ENCODE measurements around the gene PSMG4.

PSMG4 gene

GRCh38 chr6:3252861-3253596 is 5.7 kb upstream of the PSMG4 start:
- no peaks in the 10 kb centered on the region for H3K9me3 ChIP-seq (ENCODE audit: control insufficient read depth in 2 of 2, low read length in 2 of 2)
- no peak overlapping the region for H3K27ac ChIP-seq (ENCODE audit: low read length)
- no peak overlapping the region for H3K9ac ChIP-seq (ENCODE audit: low read length in 2 of 2)
- H3K27me3 ChIP-seq (ENCODE audit: control insufficient read depth in 1 of 2, insufficient read depth in 2 of 2, low read length in 2 of 2), result peaks cover 0 to 2% of the 10 kb centered on the region in 2 donors
- H3K36me3 ChIP-seq (ENCODE audit: control insufficient read depth in 2 of 2, insufficient read depth in 2 of 2, low read length in 2 of 2), result no peaks in the 10 kb centered on the region
- no peak overlapping the region for H3K4me3 ChIP-seq (ENCODE audit: low read length in 2 of 2)
- H3K4me1 ChIP-seq (ENCODE audit: control insufficient read depth, insufficient read depth, low read length), result peaks cover 16% of the 10 kb centered on the region

DNA sequence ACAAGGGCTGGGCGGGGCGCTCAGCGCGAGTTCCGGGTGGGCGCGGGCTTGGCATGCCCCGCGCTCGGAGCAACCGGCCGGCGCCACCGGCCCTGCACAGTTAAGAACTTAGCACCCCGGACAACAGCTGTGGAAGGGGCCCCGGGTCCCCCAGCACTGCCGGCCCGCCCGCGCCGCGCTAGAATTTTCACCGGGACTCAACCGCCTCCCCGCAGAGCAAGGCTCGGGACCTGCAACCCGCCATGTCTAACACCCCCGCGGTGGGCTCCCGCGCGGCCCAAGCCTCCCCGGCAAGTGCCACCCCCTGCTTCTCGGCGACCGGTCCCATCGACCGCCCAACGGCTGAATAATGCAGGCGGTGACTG is 5.2 kb upstream of the PSMG4 start:
- no peaks in the 10 kb centered on the region for H3K9me3 ChIP-seq (ENCODE audit: control insufficient read depth in 2 of 2, low read length in 2 of 2)
- no peaks in the 10 kb centered on the region for H3K36me3 ChIP-seq (ENCODE audit: control insufficient read depth in 2 of 2, insufficient read depth in 2 of 2, low read length in 2 of 2)
- H3K4me3 ChIP-seq (ENCODE audit: low read length in 2 of 2), result no peak overlapping the region
- H3K27ac ChIP-seq (ENCODE audit: low read length), result no peak overlapping the region
- peaks cover 0 to 2% of the 10 kb centered on the region in 2 donors for H3K27me3 ChIP-seq (ENCODE audit: control insufficient read depth in 1 of 2, insufficient read depth in 2 of 2, low read length in 2 of 2)
- peaks cover 15% of the 10 kb centered on the region for H3K4me1 ChIP-seq (ENCODE audit: control insufficient read depth, insufficient read depth, low read length)
- no peak overlapping the region for H3K9ac ChIP-seq (ENCODE audit: low read length in 2 of 2)

GRCh38 chr6:3258201-3258600 is 546 bp upstream of the PSMG4 start:
- Histone ChIP-seq H3K4me3 (ENCODE audit: low read length in 2 of 2) (peak overlapping the region; percentile 38 to 90), H3K9ac (ENCODE audit: low read length in 2 of 2) (no peak overlapping the region), H3K4me1 (ENCODE audit: control insufficient read depth, insufficient read depth, low read length) (peaks cover 25% of the 10 kb centered on the region), H3K27me3 (ENCODE audit: control insufficient read depth in 1 of 2, insufficient read depth in 2 of 2, low read length in 2 of 2) (no peaks in the 10 kb centered on the region), H3K27ac (ENCODE audit: low read length) (peak overlapping the region; percentile 24), H3K9me3 (ENCODE audit: control insufficient read depth in 2 of 2, low read length in 2 of 2) (no peaks in the 10 kb centered on the region), H3K36me3 (ENCODE audit: control insufficient read depth in 2 of 2, insufficient read depth in 2 of 2, low read length in 2 of 2) (no peaks in the 10 kb centered on the region)

- H3K4me1 ChIP-seq (ENCODE audit: control insufficient read depth, insufficient read depth, low read length), result peaks cover 25% of the 10 kb centered on the region
- no peaks in the 10 kb centered on the region for H3K9me3 ChIP-seq (ENCODE audit: control insufficient read depth in 2 of 2, low read length in 2 of 2)
- peak overlapping the region; percentile 31 for H3K27ac ChIP-seq (ENCODE audit: low read length)
Measured at GRCh38 chr6:3259491-3259958, 778 bp downstream of the PSMG4 start.

GRCh38 chr6:3260296-3260695 is 1.5 kb downstream of the PSMG4 start:
- Histone ChIP-seq H3K27ac (ENCODE audit: low read length) (no peak overlapping the region), H3K36me3 (ENCODE audit: control insufficient read depth in 2 of 2, insufficient read depth in 2 of 2, low read length in 2 of 2) (peaks cover 11% of the 10 kb centered on the region in 2 donors), H3K4me3 (ENCODE audit: low read length in 2 of 2) (peak overlapping the region in 1 of 2 donors; percentile 29)

More at GRCh38 chr6:3259491-3259958, 778 bp downstream of the PSMG4 start:
- no peaks in the 10 kb centered on the region for H3K27me3 ChIP-seq (ENCODE audit: control insufficient read depth in 1 of 2, insufficient read depth in 2 of 2, low read length in 2 of 2)
- peak overlapping the region; percentile 90 to 91 for H3K4me3 ChIP-seq (ENCODE audit: low read length in 2 of 2)
- H3K36me3 ChIP-seq (ENCODE audit: control insufficient read depth in 2 of 2, insufficient read depth in 2 of 2, low read length in 2 of 2), result peaks cover 9 to 11% of the 10 kb centered on the region in 2 donors
- peak overlapping the region; percentile 72 to 74 for H3K9ac ChIP-seq (ENCODE audit: low read length in 2 of 2)

DNA sequence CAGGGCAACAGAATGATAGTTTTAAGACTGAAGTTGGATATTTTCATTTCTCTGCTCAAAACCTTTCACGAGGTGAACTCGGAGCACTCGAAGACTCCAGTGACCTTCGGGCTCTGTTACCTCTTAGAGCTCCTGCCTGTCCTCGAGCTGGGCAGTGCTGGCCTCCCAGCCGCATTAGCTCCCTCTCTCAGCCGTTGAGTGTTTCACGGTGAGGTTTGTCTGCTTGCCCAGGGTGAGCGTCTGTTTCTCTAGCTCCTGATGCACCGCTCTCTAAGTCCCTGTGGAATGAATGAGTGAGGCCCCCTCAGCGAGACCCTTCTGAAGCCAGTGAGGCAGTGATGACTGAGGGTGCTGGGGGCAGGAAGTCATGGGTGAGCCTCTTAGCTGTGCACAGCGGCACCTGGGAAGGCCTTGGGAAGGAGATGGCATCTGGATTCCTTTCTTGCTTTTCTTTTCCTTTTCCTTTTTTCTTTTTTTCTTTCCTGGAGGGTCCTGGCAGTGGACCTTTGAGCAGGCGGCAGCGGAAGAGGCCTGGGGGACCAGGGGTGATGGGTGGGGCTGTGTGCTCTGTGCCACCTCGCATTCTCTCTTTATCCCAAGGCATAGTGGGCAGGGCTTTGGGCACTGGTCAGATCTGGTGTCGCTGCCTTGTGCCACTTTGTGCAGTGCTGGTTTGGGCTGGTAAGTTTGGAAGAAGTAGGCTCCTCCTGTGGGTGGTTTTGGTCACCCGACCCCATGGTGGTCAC is 2.2 kb downstream of the PSMG4 start:
- Histone ChIP-seq H3K4me3 (ENCODE audit: low read length in 2 of 2) (peak overlapping the region in 1 of 2 donors; percentile 28), H3K27ac (ENCODE audit: low read length) (no peak overlapping the region), H3K9me3 (ENCODE audit: control insufficient read depth in 2 of 2, low read length in 2 of 2) (no peaks in the 10 kb centered on the region), H3K4me1 (ENCODE audit: control insufficient read depth, insufficient read depth, low read length) (peaks cover 25% of the 10 kb centered on the region), H3K9ac (ENCODE audit: low read length in 2 of 2) (no peak overlapping the region), H3K36me3 (ENCODE audit: control insufficient read depth in 2 of 2, insufficient read depth in 2 of 2, low read length in 2 of 2) (peaks cover 11% of the 10 kb centered on the region in 2 donors), H3K27me3 (ENCODE audit: control insufficient read depth in 1 of 2, insufficient read depth in 2 of 2, low read length in 2 of 2) (no peaks in the 10 kb centered on the region)

More at GRCh38 chr6:3260296-3260695, 1.5 kb downstream of the PSMG4 start:
- H3K27me3 ChIP-seq (ENCODE audit: control insufficient read depth in 1 of 2, insufficient read depth in 2 of 2, low read length in 2 of 2), result no peaks in the 10 kb centered on the region
- H3K9me3 ChIP-seq (ENCODE audit: control insufficient read depth in 2 of 2, low read length in 2 of 2), result no peaks in the 10 kb centered on the region
- H3K9ac ChIP-seq (ENCODE audit: low read length in 2 of 2), result no peak overlapping the region
- peaks cover 25% of the 10 kb centered on the region for H3K4me1 ChIP-seq (ENCODE audit: control insufficient read depth, insufficient read depth, low read length)

DNA sequence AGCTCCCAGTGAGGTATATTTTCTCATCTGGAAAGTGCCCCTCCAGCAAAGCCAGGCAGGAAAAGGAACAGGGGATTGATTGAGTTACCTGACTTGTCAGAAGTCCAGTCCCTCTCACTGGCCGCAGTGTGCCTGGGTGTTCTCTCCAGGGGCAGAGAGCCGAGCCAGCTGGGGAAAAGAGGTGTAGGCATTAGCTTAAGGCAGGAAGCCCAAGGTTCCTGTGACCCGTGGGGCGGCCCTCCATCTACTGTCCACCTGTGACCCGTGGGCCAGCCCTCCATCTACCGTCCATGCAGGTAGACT is 2.7 kb downstream of the PSMG4 start:
- peaks cover 11% of the 10 kb centered on the region in 2 donors for H3K36me3 ChIP-seq (ENCODE audit: control insufficient read depth in 2 of 2, insufficient read depth in 2 of 2, low read length in 2 of 2)
- peaks cover 25% of the 10 kb centered on the region for H3K4me1 ChIP-seq (ENCODE audit: control insufficient read depth, insufficient read depth, low read length)
- no peak overlapping the region for H3K27ac ChIP-seq (ENCODE audit: low read length)
- no peaks in the 10 kb centered on the region for H3K27me3 ChIP-seq (ENCODE audit: control insufficient read depth in 1 of 2, insufficient read depth in 2 of 2, low read length in 2 of 2)
- H3K4me3 ChIP-seq (ENCODE audit: low read length in 2 of 2), result no peak overlapping the region
- no peaks in the 10 kb centered on the region for H3K9me3 ChIP-seq (ENCODE audit: control insufficient read depth in 2 of 2, low read length in 2 of 2)
- no peak overlapping the region for H3K9ac ChIP-seq (ENCODE audit: low read length in 2 of 2)

- Histone ChIP-seq H3K36me3 (ENCODE audit: control insufficient read depth in 2 of 2, insufficient read depth in 2 of 2, low read length in 2 of 2) (peaks cover 11% of the 10 kb centered on the region in 2 donors), H3K27ac (ENCODE audit: low read length) (no peak overlapping the region), H3K27me3 (ENCODE audit: control insufficient read depth in 1 of 2, insufficient read depth in 2 of 2, low read length in 2 of 2) (no peaks in the 10 kb centered on the region), H3K9ac (ENCODE audit: low read length in 2 of 2) (no peak overlapping the region), H3K4me1 (ENCODE audit: control insufficient read depth, insufficient read depth, low read length) (peaks cover 25% of the 10 kb centered on the region), H3K9me3 (ENCODE audit: control insufficient read depth in 2 of 2, low read length in 2 of 2) (no peaks in the 10 kb centered on the region), H3K4me3 (ENCODE audit: low read length in 2 of 2) (no peak overlapping the region)
Measured at GRCh38 chr6:3261921-3262320, 3.2 kb downstream of the PSMG4 start.

GRCh38 chr6:3263096-3263495 is 4.3 kb downstream of the PSMG4 start:
- Histone ChIP-seq H3K4me1 (ENCODE audit: control insufficient read depth, insufficient read depth, low read length) (peaks cover 25% of the 10 kb centered on the region), H3K9ac (ENCODE audit: low read length in 2 of 2) (no peak overlapping the region), H3K9me3 (ENCODE audit: control insufficient read depth in 2 of 2, low read length in 2 of 2) (no peaks in the 10 kb centered on the region), H3K27ac (ENCODE audit: low read length) (no peak overlapping the region), H3K4me3 (ENCODE audit: low read length in 2 of 2) (no peak overlapping the region), H3K36me3 (ENCODE audit: control insufficient read depth in 2 of 2, insufficient read depth in 2 of 2, low read length in 2 of 2) (peaks cover 11% of the 10 kb centered on the region in 2 donors), H3K27me3 (ENCODE audit: control insufficient read depth in 1 of 2, insufficient read depth in 2 of 2, low read length in 2 of 2) (no peaks in the 10 kb centered on the region)

- no peaks in the 10 kb centered on the region for H3K27me3 ChIP-seq (ENCODE audit: control insufficient read depth in 1 of 2, insufficient read depth in 2 of 2, low read length in 2 of 2)
- no peak overlapping the region for H3K9ac ChIP-seq (ENCODE audit: low read length in 2 of 2)
- H3K4me1 ChIP-seq (ENCODE audit: control insufficient read depth, insufficient read depth, low read length), result peaks cover 20% of the 10 kb centered on the region
- peaks cover 11 to 15% of the 10 kb centered on the region in 2 donors for H3K36me3 ChIP-seq (ENCODE audit: control insufficient read depth in 2 of 2, insufficient read depth in 2 of 2, low read length in 2 of 2)
- H3K4me3 ChIP-seq (ENCODE audit: low read length in 2 of 2), result no peak overlapping the region
- no peaks in the 10 kb centered on the region for H3K9me3 ChIP-seq (ENCODE audit: control insufficient read depth in 2 of 2, low read length in 2 of 2)
- H3K27ac ChIP-seq (ENCODE audit: low read length), result no peak overlapping the region
Measured at GRCh38 chr6:3264356-3264755, 5.6 kb downstream of the PSMG4 start.

- no peak overlapping the region for H3K27ac ChIP-seq (ENCODE audit: low read length)
- no peak overlapping the region for H3K4me3 ChIP-seq (ENCODE audit: low read length in 2 of 2)
- H3K4me1 ChIP-seq (ENCODE audit: control insufficient read depth, insufficient read depth, low read length), result peaks cover 11% of the 10 kb centered on the region
- H3K27me3 ChIP-seq (ENCODE audit: control insufficient read depth in 1 of 2, insufficient read depth in 2 of 2, low read length in 2 of 2), result no peaks in the 10 kb centered on the region
- peak overlapping the region in 1 of 2 donors; percentile 26 for H3K9ac ChIP-seq (ENCODE audit: low read length in 2 of 2)
- no peaks in the 10 kb centered on the region for H3K9me3 ChIP-seq (ENCODE audit: control insufficient read depth in 2 of 2, low read length in 2 of 2)
- peaks cover 15 to 22% of the 10 kb centered on the region in 2 donors for H3K36me3 ChIP-seq (ENCODE audit: control insufficient read depth in 2 of 2, insufficient read depth in 2 of 2, low read length in 2 of 2)
Measured at GRCh38 chr6:3265671-3266070, 6.9 kb downstream of the PSMG4 start.

Data from stomach smooth muscle (tissue), 2 donors.